SW 1271 (cell line): Measurements from ENCODE around the gene BLTP1.
"Not testable (repeated sequence)": the region's sequence is repeated elsewhere in the genome, so short reads cannot be mapped to it uniquely, and the experiment has no call there.

ENCODE experiments used
- DNase-seq, 2 experiments: peaks; one replicate each; lab custom pipeline; 2025; lab: John Stamatoyannopoulos, UW

Gene BLTP1

GRCh38 chr4:122151982-122152710 lies at the start of gene BLTP1:
BLTP1 (plus strand) TSS chr4:122152331; CDS start chr4:122170648, 18,317 bp downstream.
- DNase-seq = peak; percentile 8 to 66

- DNase-seq = no peak
Observed at GRCh38 chr4:122104184-122104583, 47.9 kb upstream of the BLTP1 start.

GRCh38 chr4:122107680-122108079 lies 44.5 kb upstream of the BLTP1 start:
- no peak for DNase-seq

- DNase-seq = not testable (repeated sequence)
Observed at GRCh38 chr4:122110304-122110703, 41.8 kb upstream of the BLTP1 start.

GRCh38 chr4:122117743-122118142 lies 34.4 kb upstream of the BLTP1 start:
- no peak for DNase-seq

- DNase-seq = no peak
Observed at GRCh38 chr4:122118243-122118642, 33.9 kb upstream of the BLTP1 start.

GRCh38 chr4:122119739-122120138 lies 32.4 kb upstream of the BLTP1 start:
- DNase-seq = no peak

- DNase-seq = no peak
Observed at GRCh38 chr4:122121593-122121992, 30.5 kb upstream of the BLTP1 start.

GRCh38 chr4:122122083-122122482 lies 30.0 kb upstream of the BLTP1 start:
- DNase-seq = no peak

GRCh38 chr4:122129061-122129460 lies 23.1 kb upstream of the BLTP1 start:
- no peak for DNase-seq

- no peak for DNase-seq
Observed at GRCh38 chr4:122131562-122132157, 20.5 kb upstream of the BLTP1 start.

GRCh38 chr4:122132891-122133290 lies 19.2 kb upstream of the BLTP1 start:
- no peak for DNase-seq

GRCh38 chr4:122139139-122139538 lies 13.0 kb upstream of the BLTP1 start:
- DNase-seq = no peak

GRCh38 chr4:122140834-122141233 lies 11.3 kb upstream of the BLTP1 start:
- no peak for DNase-seq

GRCh38 chr4:122142687-122143086 lies 9.4 kb upstream of the BLTP1 start:
- DNase-seq = no peak

- DNase-seq = no peak
Observed at GRCh38 chr4:122146652-122147051, 5.5 kb upstream of the BLTP1 start.

GRCh38 chr4:122150931-122151330 lies 1.2 kb upstream of the BLTP1 start:
- no peak for DNase-seq

GRCh38 chr4:122152711-122153226 lies 638 bp downstream of the BLTP1 start:
- DNase-seq = no peak

GRCh38 chr4:122156819-122157218 lies 4.7 kb downstream of the BLTP1 start:
- DNase-seq = no peak

GRCh38 chr4:122163301-122163700 lies 11.2 kb downstream of the BLTP1 start:
- DNase-seq = no peak

- no peak for DNase-seq
Observed at GRCh38 chr4:122163767-122164166, 11.6 kb downstream of the BLTP1 start.

GRCh38 chr4:122167369-122167768 lies 15.2 kb downstream of the BLTP1 start:
- DNase-seq = no peak

- DNase-seq = no peak
Observed at GRCh38 chr4:122170775-122171174, 18.6 kb downstream of the BLTP1 start.

GRCh38 chr4:122171323-122171722 lies 19.2 kb downstream of the BLTP1 start:
- no peak for DNase-seq
